Colon (tissue), 2 donors: Measurements from ENCODE around the gene TBL1XR1.
"Not testable (repeated sequence)": the region's sequence is repeated elsewhere in the genome, so short reads cannot be mapped to it uniquely, and the experiment has no call there.

Source experiments
- FAIRE-seq: peaks from 2 replicates; lab custom pipeline; 2012; peaks lifted over from hg19 to GRCh38; lab: Jason Lieb, UNC
- donor health status: control.
- donor health status: control.

Gene TBL1XR1

DNA sequence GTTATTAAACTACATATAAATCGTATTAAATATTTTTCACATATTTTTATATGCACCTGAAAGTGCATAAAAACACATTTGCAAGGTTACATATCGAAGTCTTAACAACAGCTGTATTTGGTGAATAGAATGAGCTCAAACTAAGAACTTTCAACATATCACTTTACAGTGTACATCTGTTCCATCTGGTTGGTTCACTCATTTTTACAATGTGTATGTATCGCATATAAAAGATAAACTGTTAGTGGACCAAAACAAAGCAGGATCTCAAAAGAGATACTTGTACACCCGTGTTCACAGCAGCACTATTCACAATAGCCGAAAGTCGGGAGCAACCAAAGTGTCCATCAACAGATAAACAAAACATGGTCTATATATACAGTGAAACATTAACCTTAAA lies 55.8 kb downstream of the TBL1XR1 start:
- no peak for FAIRE-seq

DNA sequence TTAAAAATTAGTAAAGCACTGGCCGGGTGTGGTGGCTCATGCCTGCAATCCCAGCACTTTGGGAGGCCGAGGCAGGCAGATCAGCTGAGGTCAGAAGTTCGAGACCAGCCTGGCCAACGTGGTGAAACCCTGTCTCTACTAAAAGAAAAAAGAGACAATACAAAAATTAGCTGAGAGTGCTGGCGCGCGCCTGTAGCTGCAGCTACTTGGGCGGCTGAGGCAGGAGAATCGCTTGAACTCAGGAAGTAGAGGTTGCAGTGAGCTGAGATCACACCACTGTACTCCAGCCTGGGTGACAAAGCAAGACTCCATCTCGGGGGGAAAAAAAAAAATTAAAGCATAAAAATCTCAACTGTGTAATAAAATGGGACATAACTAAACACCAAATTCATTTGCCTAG lies 58.1 kb downstream of the TBL1XR1 start:
- FAIRE-seq = not testable (repeated sequence)

DNA sequence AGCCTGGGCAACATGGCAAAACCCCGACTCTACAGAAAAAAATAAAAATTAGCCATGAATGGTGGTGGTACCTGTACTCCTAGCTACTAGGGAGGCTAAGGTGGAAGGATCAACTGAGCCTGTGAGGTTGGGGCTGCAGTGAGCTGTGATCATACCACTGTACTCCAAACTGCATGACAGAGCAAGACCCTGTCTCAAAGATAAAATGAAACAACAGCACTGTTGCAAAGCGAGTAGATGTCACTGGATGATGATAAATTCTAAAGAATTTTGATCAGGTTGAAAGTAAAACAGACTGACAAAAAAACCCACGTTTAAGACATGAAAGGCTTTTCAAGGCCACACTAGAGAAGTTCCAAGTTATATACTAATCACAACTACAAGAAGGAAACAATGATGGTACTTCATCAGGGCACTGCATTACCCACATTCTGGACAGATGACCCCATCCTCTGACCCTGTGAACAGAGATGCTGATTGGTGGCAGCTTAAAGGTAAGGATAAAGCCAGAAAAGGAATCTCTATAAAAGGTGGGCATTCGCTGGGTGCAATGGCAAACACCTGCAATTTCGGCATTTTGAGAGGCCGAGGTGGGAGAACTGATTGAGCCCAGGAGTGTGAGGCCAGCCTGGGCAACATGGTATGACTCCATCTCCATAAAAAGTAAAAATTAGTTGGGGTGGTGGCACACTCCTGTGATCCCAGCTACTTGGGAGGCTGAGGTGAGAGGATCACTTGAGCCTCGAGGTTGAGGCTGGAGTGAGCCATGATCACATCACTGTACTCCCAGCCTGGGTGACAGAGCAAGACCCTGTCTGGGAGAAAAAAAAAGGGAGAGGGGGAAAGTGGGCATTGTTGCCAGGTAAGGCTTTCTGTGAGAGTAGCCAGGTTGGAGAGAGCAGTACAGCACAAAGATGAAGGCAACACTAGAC lies 59.2 kb downstream of the TBL1XR1 start:
- FAIRE-seq = no peak

DNA sequence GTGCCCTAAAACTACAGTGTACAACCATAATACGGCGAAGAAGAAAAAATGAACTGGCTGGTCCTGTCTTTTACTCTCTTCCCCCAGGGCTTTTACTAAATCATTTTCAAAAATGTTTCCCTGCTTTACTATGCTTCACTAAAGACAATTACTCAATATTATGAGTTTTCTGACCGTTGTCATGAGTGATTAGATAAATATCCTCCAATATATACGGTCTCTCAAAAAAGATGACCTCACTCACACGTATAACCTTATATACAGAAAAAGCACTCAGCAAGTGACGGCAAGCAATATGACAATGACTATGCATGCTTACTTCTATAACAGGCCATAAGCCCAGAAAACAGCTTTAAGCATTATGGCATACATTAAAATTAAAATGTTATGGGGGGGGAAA lies 60.5 kb downstream of the TBL1XR1 start:
- no peak for FAIRE-seq

DNA sequence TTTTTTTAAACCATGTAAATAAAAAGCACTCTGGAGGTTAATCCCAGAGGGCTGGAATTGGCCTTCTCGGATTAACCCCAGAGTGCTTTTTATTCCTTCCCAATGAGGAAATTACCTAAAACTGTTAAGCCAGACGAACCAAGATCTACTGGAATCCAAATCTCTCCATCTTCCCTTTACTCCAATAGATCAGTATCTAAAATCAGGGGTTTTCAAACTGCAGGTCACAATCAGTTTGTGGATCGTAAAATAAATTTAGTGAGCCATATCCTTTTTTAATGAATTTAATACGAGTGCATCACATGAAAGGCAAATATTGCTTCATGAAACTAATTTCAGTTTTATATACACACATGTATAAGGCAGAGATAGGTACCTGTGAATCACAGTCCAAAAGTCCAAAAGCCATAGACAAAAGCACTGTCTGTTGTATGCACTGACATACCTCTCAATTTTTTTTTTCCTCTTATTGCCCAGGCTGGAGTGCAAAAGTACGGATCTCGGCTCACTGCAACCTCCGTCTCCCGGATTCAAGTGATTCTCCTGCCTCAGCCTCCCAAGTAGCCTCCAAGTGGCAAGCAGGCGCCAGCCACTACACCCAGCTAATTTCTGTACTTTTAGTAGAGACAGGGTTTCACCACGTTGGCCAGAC lies 61.3 kb downstream of the TBL1XR1 start:
- FAIRE-seq = no peak

DNA sequence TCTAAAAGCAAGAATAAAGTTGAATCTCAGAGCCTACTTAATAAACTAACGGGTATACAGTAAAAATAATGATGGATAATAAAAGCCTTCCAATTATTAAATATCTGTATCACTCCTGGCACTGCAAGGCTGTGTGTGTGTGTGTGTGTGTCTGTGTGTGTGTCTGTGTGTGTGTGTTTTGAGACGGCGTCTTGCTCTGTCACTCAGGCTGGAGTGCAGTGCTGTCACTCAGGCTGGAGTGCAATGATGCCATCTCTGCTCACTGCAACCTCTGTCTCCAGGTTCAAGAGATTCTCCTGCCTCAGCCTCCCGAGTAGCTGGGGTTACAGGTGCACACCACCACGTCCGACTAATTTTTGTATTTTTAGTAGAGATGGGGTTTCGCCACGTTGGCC lies 62.5 kb downstream of the TBL1XR1 start:
- no peak for FAIRE-seq

DNA sequence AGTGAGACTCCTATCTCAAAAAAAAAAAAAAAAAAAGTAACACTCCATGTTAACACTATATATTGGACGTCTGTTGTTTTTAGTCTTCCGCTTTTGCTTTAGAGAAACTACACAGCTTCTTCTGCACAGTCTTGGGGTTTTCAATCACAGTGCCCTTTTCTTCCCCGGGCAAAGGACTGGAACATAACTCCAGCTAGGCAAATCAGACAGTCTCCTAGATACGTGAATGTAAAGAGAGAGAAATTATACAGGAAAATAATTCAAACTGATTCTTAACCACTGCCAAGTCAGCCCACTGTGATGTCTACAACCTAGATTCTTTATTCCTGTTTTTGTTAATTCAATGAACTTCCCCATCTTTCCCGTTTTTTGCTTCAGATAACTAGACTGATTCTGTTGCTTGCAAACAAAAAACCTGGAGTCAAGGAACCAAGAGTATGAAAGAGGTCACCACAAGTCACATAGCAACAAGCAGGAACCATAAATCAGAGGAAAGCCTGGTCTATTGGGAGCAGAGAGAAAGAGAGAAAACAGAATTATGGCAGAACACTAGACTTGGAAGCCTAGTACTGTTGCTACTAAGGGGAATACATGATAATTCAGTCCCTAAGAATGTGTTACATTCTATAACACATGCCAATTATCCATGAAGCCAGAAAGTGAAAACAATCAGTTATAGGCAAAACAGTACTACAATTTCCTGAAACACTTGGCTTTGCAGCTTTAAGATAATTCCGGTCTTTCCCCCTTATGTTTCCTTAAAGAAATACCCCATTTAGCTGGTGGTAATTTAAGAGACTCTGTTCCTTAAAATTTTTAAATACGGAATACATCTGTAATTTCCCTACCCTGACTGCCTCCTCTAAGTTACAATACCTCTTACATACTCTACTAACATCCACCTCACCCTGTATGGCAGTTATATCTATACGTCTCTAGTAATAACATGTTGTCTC lies 63.1 kb downstream of the TBL1XR1 start:
- FAIRE-seq = no peak

DNA sequence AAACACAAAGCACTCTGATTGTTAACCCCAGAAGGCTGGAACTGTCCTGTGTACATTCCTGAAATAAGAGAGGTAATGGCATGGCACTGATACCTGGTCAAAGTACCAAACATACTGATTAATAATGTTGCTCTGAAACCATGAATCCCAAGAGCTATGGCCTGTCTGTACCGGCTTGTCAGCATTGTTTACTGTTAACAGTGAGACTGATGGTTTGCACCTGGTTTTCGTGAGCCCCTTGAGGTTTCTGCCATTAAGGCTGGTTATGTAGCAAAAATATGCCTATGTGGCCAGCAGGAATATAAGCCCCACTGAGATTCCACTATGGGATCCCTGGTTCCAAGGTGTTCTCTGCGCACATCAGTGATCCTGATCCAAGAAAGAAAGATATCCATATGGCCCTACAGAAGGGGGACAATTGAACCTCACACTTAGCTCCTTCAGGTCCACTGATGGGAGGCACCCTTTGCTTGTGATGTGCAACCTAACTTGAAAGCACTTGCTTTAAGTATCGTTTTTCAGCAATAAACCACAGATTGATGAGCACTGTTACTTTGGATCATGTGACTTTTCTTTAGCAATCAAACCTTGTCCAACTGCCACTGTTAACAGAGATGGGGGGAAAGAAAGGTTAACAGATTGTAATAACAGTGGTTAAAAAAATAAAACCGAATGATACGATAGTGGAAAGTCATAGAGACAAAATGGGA lies 65.2 kb downstream of the TBL1XR1 start:
- FAIRE-seq = no peak

DNA sequence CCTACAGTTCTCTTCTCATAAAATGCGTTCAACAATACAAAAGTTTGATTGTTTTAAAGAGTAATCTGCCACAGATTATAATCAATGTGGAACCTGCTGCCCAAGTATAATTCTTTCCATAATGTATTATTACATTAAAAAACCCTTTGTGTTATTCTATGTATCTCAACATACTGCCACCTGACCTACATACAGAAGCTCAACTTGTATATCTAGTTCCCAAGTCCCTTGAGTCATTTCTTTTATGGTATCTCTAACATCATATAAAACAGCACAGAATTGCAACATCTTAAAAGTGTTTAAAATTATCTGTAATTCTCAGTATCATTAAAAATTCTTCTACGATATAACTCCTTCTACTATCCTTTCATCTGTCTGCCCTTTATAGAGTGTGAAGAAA lies 70.3 kb downstream of the TBL1XR1 start:
- FAIRE-seq = no peak

DNA sequence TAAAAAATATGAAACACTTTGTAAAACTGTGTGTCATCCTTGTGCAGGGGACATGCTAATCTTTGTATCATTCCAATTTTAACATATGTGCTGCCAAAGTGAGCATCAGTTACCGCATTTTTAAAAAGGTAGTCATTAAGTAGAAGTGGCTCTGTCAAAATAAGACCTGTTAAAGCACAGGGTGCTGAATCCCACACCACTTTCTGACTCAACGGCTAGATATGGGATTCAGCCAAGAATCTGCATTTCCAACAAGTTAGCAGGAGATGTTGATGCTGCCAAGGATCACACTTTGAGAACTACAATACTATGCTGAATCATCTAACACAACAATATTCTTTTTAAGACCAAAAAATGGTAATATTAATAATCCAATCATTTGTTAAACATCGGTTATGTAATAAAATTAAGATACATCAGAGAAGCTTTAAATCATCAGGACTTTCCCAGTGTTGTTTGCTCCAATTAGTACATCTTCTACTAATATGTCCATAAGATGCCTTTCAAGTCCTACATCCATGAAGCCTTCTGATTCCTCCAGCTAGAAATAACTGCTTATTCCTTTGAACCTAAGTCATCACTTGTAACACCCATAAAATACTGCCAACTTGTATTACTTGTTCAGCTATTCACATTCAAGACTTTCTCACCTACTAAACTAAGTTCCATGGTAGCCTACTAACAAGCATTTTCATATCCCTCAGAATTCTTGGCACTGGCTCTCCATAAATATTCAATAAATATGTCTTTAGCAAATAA lies 71.1 kb downstream of the TBL1XR1 start:
- FAIRE-seq = no peak

DNA sequence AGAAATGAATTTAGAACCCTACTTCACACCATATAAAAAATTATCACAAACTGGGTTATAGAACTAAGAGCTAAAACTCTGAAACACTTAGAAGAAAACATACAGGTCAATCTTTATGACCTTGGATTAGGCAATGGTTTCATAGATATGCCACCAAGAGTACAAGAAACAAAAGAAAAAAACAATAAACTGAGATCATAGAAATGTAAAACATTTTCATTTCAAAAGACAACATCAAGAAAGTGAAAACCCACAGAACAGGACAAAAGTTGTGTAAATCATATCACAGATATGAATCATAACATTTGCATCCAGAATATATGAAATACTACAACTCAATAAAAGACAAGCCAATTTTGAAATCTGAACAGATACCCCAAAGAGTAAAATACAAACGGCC lies 72.4 kb downstream of the TBL1XR1 start:
- no peak for FAIRE-seq

DNA sequence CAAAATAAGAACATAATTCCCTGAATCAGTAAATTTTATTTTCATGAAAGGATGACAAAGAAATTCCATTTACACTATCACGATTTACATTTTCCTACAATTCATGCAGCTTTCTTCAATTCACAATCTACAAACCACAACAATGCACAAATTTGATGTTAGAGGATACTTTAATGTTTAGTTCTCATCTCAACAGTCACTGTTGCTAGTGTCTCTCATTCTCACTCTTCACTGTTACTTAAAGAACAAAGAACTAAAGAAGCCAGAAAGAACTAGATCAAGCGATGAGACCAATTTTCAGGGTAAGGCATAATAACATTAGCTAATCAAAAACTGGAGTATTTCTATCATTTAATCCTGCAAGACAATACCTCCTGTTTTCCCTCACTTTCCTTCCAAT lies 73.5 kb downstream of the TBL1XR1 start:
- no peak for FAIRE-seq

DNA sequence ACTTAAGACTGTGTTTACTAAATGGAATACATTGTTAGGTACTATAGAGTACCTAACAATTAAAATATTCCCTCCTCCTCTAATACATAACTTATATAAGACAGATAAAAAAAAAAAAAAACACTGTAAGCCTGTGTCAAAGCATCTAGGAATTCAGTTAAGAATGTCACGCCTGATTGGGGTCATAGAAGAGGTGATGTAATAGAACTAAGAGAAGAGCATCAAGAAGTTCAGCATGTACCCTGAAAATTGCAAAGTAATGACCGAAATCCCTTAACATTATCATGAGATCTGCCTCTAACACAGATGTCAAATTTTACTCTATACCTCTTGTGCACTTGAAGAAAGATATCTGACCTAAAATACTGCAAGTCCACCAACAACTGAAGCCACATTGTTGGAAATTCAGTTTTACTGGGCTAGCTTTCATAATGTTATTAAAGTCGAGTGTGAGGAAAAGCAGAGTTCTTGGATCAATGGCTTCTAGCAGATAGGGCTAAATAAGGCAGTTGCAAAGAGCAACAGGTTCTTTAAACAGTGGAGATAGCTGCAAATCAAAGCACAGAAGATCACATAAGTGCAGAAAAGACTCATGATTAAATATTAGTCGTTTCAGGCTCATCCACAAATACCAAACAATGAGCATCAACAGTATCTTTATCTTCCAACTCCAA lies 75.0 kb downstream of the TBL1XR1 start:
- FAIRE-seq = no peak

DNA sequence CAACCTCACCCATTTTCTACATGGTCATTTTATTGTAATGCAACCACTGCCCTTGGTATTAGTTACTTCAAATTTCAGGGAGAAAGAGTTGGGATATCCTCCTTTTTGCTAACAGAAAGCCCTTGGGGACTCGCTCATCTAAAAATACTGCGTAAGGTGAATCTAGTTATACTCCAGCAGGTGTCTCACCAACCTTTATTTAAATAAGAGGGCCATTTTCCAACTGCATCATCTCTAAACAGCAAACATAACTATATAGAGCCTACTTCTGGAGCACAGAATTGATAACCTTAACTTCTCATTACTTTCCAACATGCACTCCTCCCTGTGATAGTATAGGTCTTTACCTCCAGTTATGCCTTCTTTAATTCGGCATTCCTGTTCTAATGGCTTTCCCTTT lies 77.5 kb downstream of the TBL1XR1 start:
- no peak for FAIRE-seq

DNA sequence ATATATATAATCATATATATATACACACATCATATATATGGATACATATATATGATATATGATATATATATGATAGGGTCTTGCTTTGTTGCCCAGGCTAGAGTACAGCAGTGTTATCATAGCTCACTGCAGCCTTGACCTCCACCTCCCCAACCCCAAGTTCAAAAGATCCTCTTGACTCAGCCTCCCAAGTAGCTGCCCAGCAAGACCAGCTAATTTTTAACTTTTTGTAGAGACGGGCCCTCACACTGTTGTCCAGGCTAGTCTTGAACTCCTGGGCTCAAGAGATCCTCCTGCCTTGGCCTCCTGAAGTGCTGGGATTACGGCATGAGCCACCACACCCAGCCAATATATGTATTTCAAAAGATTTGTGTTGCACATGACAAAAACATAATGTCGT lies 83.0 kb downstream of the TBL1XR1 start:
- no peak for FAIRE-seq

DNA sequence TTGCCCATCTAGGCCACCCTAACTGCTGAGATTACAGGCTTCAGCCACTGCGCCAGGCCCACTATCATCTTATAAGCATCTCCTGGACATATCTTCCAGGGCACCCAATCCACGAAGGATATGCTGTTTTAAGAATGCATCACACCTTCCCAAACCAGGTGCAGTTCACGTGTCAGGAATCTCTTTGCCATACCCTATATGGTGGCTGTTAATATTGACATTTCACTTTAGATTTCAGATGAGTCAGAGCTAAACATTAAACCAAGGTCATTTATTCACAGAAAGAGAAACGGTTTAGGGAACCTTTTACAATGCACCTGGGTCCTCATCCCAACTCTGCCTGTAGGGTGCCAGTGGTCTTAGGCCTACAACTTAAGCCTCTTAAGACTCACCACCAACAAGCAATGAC lies 85.7 kb downstream of the TBL1XR1 start:
- FAIRE-seq = no peak

DNA sequence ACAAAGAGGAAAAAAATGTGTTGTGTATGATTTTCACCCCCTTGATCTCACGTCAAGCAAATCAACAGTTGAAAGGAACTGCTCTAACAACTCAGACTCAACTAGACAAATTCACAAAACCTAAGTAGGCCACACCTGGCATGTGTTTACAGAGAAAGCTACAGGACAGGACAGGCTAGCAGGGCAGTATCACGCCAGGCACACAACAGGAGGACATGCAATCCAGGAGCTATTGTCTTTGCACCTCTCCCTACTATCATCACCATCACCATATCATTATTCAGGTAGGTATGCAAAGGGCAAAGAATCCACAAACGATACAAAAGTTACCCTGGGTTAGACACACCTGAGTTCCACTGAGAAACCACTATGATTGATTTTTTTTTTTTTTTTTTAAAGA lies 86.4 kb downstream of the TBL1XR1 start:
- no peak for FAIRE-seq

DNA sequence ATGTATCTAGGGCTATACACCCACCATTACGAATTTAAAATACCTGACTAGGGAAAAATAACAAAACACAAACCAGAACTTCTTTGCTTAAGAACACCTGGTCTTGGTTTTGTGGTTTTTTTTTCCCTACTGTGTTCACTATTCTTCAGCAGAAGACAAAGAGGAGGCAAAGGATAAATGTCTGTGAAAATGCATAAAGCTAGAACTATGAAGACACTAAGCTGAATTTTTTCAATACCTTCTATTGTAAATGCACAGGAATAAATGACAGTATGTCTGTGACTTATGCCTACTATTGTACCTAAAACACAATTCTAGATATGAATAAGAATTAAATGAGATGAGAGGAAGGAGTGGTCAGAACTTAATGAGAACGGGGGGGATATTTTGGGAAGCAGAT lies 86.9 kb downstream of the TBL1XR1 start:
- FAIRE-seq = no peak

DNA sequence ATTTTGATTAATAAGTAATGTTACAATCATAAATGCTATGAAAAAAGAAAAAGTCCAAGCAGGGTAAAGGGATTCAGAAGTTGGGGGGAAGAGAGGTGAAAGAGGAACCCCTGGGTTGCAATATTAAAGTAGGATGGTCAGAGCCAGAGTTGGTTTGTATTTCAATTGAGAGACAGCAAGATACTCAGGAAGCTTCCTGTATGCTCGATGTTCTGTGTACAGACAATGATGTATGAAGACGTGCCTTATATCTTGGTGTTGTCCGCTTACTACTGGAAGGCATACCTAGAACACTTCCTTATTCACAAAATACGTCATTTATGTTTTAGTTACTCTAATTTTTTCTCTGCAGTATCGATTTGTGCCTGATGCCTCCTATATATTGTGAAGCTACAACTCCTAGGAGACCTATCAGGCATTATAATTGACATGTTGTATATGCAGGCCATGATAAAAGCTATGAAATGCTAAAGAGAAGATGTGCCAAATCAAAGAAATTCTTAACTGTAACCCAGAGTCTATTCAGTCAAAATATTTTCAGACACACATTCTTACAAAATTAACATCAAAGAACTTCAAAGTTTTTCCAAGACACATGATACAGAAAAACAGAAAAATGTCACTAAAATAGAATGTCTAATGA lies 87.5 kb downstream of the TBL1XR1 start:
- peak; percentile 41 for FAIRE-seq

DNA sequence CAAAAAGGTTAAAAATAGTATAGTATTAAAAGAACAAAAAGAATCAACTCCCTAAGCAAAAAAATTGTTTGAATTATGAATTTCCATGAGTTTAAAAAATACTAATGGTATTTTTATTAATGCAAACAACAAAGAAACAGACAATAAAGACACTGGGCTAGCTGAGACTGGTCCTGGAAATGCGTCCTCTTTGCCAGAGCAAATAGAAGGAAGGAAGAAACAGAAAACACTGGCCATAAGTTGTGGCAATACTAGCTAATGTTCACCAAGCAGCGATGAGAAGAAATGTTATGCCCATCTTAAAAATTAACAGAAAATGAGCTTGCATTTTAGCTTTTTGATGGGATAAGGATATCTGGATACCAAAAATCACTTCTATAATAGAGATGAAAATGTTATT lies 88.6 kb downstream of the TBL1XR1 start:
- FAIRE-seq = no peak
